Left colon (tissue), 2 donors: ENCODE measurements around the gene RBM48. TPM values are rescaled to one million over a fixed set of nuclear protein-coding genes. Genes with fewer than 3 reads are reported as not detected.
A peak's percentile ranks its signal among the peaks of the same experiment; 100 is the strongest.
"Not testable (repeated sequence)": the region's sequence is repeated elsewhere in the genome, so short reads cannot be mapped to it uniquely, and the experiment has no call there.

Experiments used
- ATAC-seq: fragments of 200-7000 bp; cut with Tn5 transposase; one replicate; pipeline ENCODE4 v1.9.1; 2020; ENCODE audit warnings: mild to moderate bottlenecking, moderate library complexity
- DNase-seq, 2 donors: peaks; one replicate each; pipeline ENCODE4 v3.0.0-alpha.2; 2020
- intact Hi-C, 2 donors: fragments of 100-400 bp; cut with DNase I in 1 of 2; cut with micrococcal nuclease in 1 of 2; formaldehyde crosslinking; loops; one replicate each; pipeline versions ENCODE4 v1.11.2 to v1.14.0; 2022; cut with DNase I, micrococcal nuclease
- long read RNA-seq: library from polyadenylated mRNA; unstranded; transcript quantifications from one replicate; pipeline ENCODE4 v2.0.0, GENCODE V29; 2021
- total RNA-seq, 2 donors: library from RNA; stranded (reverse); fragmentation: NEBNext Ultra II Directional; extraction: Animal tissue kit (Norgen Biotek cat#: 25700); gene quantifications; one replicate each; pipeline ENCODE4 v1.2.1, GENCODE V29; 2021
- donor health status: DM: no; HTN: no; CAD: no.
- donor health status: DM: yes; HTN: yes; CAD: no.

RBM48 gene
- 1 to 10 TPM; 7.9 to 9.4 TPM for total RNA-seq
- long read RNA-seq, transcript RBM48-201 (5 exons, 1,742 nt): major isoform, 18 of 21 reads
- long read RNA-seq, partial matches to known transcripts: 0 of 21 reads
- long read RNA-seq, other reads (novel, unspliced or antisense): 3 of 21 reads

DNA sequence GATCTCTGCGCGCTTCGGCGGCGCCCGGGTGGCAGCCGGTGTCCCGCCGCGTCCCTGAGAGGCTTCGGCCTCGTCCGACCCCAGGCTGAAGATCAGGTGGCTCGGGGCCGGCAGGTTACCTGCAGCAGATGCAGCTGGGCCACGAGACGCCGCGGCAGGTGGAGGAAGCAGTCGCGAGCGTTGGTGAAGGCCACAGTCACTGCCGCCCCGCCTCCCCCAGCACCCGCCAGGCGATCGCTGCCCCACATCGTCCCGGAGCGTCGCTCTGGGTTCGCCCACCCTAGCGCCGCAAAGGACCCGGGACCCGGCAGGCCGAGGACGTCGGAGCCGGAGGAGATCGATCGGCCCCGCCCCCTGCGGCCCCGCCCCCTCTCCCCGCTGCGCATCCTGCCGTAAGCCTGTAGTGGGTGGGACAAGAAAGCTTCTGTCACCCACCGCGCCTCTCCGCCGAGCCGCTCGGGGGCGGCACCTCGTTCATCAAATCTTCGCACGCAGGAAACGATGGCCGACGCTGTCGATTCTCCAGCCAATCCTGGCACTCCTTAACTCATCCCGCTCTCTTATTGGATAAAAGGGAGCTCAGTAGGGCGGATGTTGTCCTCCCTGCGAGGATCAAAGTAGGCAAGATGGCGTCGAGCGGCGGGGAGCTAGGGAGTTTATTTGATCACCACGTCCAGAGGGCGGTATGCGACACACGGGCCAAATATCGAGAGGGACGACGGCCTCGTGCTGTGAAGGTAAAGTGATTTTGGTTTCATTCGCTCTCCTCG is at the start of gene RBM48, which contains the start of gene PEX1:
Gene RBM48 (plus strand): TSS at position 608 of the 770 bp plus-strand sequence. CDS start 19 bp downstream, at position 627.
Gene PEX1 (minus strand): TSS at position 333 of the 770 bp plus-strand sequence. CDS start 85 bp downstream, at position 248.
- peak; percentile 96 for ATAC-seq
- DNase-seq: peak; percentile 94 to 97
- intact Hi-C loops: no loop called here

GRCh38 chr7:92479146-92479545 is 49.4 kb upstream of the RBM48 start:
- DNase-seq: peak in 1 of 2 donors; percentile 42
- ATAC-seq: peak; percentile 81
- intact Hi-C loops: not testable (repeated sequence)

- ATAC-seq, intact Hi-C loops, DNase-seq: not testable (repeated sequence)
Observed at GRCh38 chr7:92483624-92484023, 45.0 kb upstream of the RBM48 start.

- intact Hi-C loops, ATAC-seq, DNase-seq: not testable (repeated sequence)
Observed at GRCh38 chr7:92484226-92484625, 44.4 kb upstream of the RBM48 start.

GRCh38 chr7:92485267-92485892 is 43.2 kb upstream of the RBM48 start:
- DNase-seq (no peak), ATAC-seq (peak; percentile 25)
- intact Hi-C loops: no loop called here

- peak; percentile 98 for ATAC-seq
- peak; percentile 58 to 80 for DNase-seq
- intact Hi-C loops: no loop called here
Observed at GRCh38 chr7:92485974-92486373, 42.6 kb upstream of the RBM48 start.

GRCh38 chr7:92487804-92488203 is 40.8 kb upstream of the RBM48 start:
- ATAC-seq (no peak), DNase-seq (no peak)
- intact Hi-C loops: no loop called here

DNA sequence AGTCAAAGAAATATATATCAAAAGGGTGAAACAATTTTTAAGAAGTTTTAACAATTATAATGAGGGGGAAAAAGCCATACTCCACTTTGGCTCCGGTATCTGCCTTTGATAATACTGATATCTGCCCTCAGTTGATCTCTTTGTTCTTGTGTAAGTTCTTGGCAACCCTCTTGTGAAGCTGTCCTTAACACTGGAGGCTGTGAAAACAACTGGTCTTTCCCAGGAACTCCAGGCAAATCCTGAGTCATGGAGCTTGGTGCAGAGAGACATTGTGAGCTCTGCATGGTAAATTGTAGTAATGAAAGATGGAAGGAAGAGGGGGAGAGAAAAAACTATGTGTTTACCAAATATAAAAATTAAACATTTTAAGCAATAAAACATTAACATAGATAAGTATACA is 39.0 kb upstream of the RBM48 start:
- no peak for DNase-seq
- intact Hi-C loops: no loop called here

DNA sequence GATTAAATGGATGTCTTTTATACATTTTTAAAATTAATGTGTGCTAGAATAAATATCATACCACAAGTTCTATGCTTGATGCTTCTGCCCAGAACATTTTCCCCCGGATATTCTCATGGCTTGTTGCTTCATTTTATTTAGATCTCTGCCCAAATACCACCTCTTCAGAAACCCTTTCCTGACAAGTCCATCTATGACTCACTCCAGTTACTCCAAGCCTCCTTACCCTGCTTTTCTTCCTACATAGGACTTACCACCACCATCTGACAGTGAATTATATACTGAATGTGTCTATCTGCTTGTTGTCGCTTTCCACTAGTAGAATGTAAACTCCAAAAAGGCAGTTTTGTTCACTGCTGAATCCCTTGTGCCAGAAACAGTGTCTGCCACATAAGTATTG is 31.7 kb upstream of the RBM48 start:
- intact Hi-C loops: no loop called here
- DNase-seq: no peak
- no peak for ATAC-seq

More for the DNA sequence above, 39.0 kb upstream of the RBM48 start:
- no peak for ATAC-seq

DNA sequence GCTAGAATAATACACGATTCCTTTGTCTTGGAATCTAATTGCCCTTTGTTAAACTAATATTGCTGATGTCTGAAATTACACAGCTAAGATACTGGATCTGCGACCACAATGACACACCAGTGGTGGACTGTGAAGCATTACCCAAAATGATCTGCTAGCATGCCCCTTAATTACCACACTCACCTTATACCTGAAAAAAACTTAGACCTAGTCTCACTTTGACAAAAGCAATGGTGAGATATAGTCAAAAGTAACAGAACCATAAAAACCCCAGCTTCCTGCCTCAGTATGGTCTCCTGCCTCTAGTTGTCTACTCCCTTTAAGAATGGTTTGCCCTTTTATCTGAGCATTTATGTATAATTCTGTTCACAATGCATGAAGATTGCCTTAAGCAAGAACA is 30.0 kb upstream of the RBM48 start:
- intact Hi-C loops: no loop called here
- no peak for ATAC-seq
- DNase-seq: no peak

- no peak for ATAC-seq
- intact Hi-C loops: loop anchor here in 1 of 2 donors (10.0 kb wide), 1 partner anchor 61 kb away; no protein-coding TSS in a partner anchor
- no peak for DNase-seq
Observed at GRCh38 chr7:92503767-92504166, 24.8 kb upstream of the RBM48 start.

DNA sequence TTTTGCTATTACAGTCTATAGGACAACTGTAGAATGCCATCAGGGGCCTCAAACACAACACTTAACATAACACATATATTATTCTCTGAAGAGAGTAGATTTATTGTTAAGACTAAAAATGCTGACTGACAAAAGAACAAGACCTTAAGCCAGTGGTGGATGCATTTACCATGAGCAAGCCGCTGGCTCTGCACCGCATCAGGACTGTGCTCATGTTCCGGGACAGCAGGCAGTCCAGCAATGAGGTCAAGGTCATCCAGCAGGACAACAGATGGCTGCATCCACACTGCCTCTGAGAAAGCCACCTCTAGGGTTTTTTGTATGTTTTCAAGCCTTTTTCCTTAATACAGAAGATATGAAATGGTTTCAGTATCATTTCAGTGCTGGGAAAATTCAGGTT is 24.0 kb upstream of the RBM48 start:
- intact Hi-C loops: loop anchor here in 1 of 2 donors (10.0 kb wide), 1 partner anchor 60 kb away; no protein-coding TSS in a partner anchor

DNA sequence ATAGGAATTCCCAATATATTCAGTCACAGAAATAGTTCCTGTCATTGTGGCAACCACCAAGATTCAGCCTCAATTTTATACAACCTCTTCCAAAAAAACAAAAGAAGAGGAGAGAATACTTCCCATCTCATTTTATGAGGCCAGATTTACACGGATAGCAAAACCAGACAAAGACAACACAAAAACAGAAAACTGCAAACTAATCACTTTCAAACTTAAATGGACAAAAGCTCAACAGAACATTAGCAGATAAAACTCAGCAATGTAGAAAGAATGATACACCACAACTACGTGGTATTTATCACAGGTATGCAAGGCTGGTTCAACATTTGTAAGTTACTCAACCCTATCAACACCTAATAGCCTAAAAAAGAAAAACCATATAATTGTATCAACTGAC is 22.2 kb upstream of the RBM48 start:
- DNase-seq (no peak), ATAC-seq (no peak)
- intact Hi-C loops: loop anchor here in 1 of 2 donors (10.0 kb wide), 1 partner anchor 58 kb away; no protein-coding TSS in a partner anchor

More for the DNA sequence above, 24.0 kb upstream of the RBM48 start:
- DNase-seq (no peak), ATAC-seq (no peak)

DNA sequence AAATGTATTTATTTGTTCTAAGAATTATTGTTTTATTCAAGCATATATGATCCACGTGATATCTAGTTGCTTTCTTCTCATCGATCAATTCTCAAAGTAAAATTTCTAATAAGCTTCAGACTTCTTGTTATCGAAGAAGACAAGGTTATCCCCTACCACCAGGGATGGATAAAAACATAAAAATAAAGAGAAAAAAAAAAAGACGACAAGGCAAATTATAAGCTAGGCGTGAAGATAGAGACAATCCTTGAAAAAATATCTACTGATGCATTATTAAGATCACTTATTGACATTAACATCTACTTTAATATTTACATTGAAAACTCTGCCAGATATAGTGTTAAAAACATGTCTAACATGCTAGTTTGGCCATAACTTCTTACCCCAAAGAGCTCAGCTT is 19.6 kb upstream of the RBM48 start:
- intact Hi-C loops: loop anchor here in 1 of 2 donors (10.0 kb wide), 1 partner anchor 56 kb away; no protein-coding TSS in a partner anchor
- ATAC-seq (no peak), DNase-seq (no peak)

GRCh38 chr7:92513167-92513902 is 15.3 kb upstream of the RBM48 start:
- intact Hi-C loops: no loop called here
- DNase-seq: no peak
- no peak for ATAC-seq

- intact Hi-C loops: no loop called here
- no peak for DNase-seq
- ATAC-seq: no peak
Observed at GRCh38 chr7:92517631-92518030, 11.0 kb upstream of the RBM48 start.

DNA sequence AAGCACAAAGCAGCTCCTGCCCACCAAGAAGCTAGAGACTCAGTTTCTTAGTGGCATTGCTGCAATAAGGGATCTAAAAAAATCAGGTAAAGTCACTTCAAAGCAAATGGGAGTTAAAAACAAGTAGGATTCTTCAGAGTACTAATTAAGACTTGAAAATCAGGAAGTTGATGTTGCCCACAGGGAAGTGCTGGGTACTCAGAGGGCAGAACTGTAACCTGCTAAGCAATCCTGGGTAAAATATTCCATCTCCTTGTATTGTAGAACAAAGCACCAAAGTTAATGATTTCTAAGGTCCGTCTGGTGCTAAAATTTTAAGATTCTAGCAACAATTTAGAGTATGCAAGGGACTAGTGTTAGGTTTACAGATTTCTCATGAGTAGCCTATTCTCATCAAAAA is 8.6 kb upstream of the RBM48 start:
- DNase-seq: no peak
- no peak for ATAC-seq
- intact Hi-C loops: no loop called here

GRCh38 chr7:92523110-92523509 is 5.5 kb upstream of the RBM48 start:
- intact Hi-C loops: no loop called here
- ATAC-seq: no peak
- no peak for DNase-seq
